IPS DF 6.9 (cell line): Measurements from ENCODE around the gene ZNF436.

Source experiments
- DNase-seq: peaks from one replicate; pipeline ENCODE4 v3.0.0-alpha.2; 2013; ENCODE audit warnings: low read depth, low spot score
- H3K27ac ChIP-seq: one replicate; pipeline ENCODE4 v1.5.1; 2013; ENCODE audit warnings: low read length, control low read depth
- H3K27me3 ChIP-seq: 2 replicates; pipeline ENCODE4 v1.6.1; 2013; ENCODE audit warnings: mild to moderate bottlenecking, low read length; ENCODE audit not compliant: control insufficient read depth, insufficient read depth
- H3K36me3 ChIP-seq: 2 replicates; pipeline ENCODE4 v1.6.1; 2013; ENCODE audit warnings: low read length; ENCODE audit not compliant: control insufficient read depth, insufficient read depth
- H3K4me1 ChIP-seq: 2 replicates; pipeline ENCODE4 v1.6.1; 2013; ENCODE audit warnings: low read length; ENCODE audit not compliant: control insufficient read depth, insufficient read depth
- H3K4me3 ChIP-seq: 2 replicates; pipeline ENCODE4 v1.5.1; 2013; ENCODE audit warnings: mild to moderate bottlenecking, low read length
- H3K9me3 ChIP-seq: 2 replicates; pipeline ENCODE4 v1.6.1; 2013; ENCODE audit warnings: low read length, inconsistent platforms; ENCODE audit not compliant: control insufficient read depth, insufficient read depth
- WGBS: extraction: QIAGEN DNeasy Blood & Tissue Kit; methylation state at CpG from one replicate; pipeline ENCODE4 v1.1.7; 2013; ENCODE audit warnings: mixed read lengths, missing lambda C conversion rate; ENCODE audit not compliant: insufficient read length, insufficient coverage; 5-methylcytosine and 5-hydroxymethylcytosine counted together

The ZNF436 gene

GRCh38 chr1:23367451-23367790 is 2.2 kb downstream of the ZNF436 start:
- no peak for DNase-seq
- Histone ChIP-seq H3K4me1 (peaks cover 7% of the 10 kb centered on the region; the same call in 1 of the 2 replicates), H3K36me3 (no peaks in the 10 kb centered on the region), H3K27me3 (peaks cover 43% of the 10 kb centered on the region), H3K27ac (no peak overlapping the region), H3K4me3 (no peak overlapping the region; the same call in 1 of the 2 replicates), H3K9me3 (peaks cover 5% of the 10 kb centered on the region)
- WGBS, result no CpG with 5 or more reads among the region's 9 CpGs

- peaks cover 36% of the 10 kb centered on the region for H3K27me3 ChIP-seq
- WGBS, result no CpG with 5 or more reads among the region's 5 CpGs
- peaks cover 12% of the 10 kb centered on the region for H3K9me3 ChIP-seq
- no peak overlapping the region for H3K27ac ChIP-seq
- 0 out of 2 replicates have a peak, but pooled peaks cover 3% of the 10 kb centered on the region for H3K4me1 ChIP-seq
- DNase-seq, result no peak
- H3K4me3 ChIP-seq, result no peak overlapping the region
- H3K36me3 ChIP-seq, result 0 out of 2 replicates have a peak, but pooled peaks cover 3% of the 10 kb centered on the region
Observed at GRCh38 chr1:23366598-23366997, 3.0 kb downstream of the ZNF436 start.

DNA sequence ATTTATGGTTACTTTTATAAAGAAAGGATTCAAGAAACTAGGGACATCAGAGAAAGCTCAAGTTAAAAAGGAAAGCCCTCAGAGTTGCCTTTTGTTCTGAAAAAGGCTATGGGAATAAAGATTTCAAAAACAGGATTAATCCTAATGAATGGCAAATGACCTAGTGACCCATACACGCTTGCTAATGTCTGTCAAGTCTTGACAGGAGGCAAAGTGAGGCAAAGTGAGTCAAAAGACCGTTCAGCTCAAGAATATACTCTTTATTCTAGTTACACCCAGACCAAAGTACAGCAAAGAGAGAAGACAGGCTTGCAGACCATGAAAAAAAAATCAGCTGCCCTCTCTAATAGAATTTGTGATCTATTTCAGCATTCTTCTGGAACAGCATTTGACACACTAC is 3.5 kb downstream of the ZNF436 start:
- no CpG with 5 or more reads among the region's 2 CpGs for WGBS
- no peak for DNase-seq

DNA sequence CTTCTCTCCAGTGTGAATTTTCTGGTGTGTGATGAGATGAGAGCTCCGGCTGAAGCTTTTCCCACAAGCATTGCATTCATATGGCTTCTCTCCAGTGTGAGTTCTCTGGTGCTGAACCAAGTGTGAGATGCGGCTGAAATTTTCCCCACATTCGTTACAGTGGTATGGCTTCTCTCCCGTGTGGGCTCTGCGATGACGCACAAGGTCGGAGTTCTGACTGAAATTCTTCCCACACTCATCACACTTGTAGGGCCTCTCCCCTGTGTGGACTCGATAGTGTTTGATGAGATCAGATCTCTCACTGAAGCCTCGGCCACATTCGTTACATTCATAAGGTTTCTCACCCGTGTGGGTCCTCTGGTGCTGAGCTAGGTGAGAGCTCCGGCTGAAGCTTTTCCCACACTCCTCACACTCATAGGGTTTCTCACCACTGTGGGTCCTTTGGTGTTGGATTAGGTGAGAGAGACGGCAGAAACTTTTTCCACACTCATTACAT is 7.4 kb downstream of the ZNF436 start:
- H3K9me3 ChIP-seq, result peaks cover 26% of the 10 kb centered on the region

More for the DNA sequence above, 3.5 kb downstream of the ZNF436 start:
- H3K9me3 ChIP-seq, result peaks cover 17% of the 10 kb centered on the region
- no peak overlapping the region for H3K4me3 ChIP-seq
- H3K36me3 ChIP-seq, result 0 out of 2 replicates have a peak, but pooled peaks cover 3% of the 10 kb centered on the region
- no peak overlapping the region for H3K27ac ChIP-seq
- peaks cover 37% of the 10 kb centered on the region for H3K27me3 ChIP-seq
- 0 out of 2 replicates have a peak, but pooled peaks cover under 1% of the 10 kb centered on the region for H3K4me1 ChIP-seq

GRCh38 chr1:23358310-23358875 is 11.2 kb downstream of the ZNF436 start:
- no peak overlapping the region for H3K4me3 ChIP-seq
- DNase-seq, result no peak
- peaks cover 66% of the 10 kb centered on the region for H3K27me3 ChIP-seq
- H3K36me3 ChIP-seq, result 0 out of 2 replicates have a peak, but pooled peaks cover 3% of the 10 kb centered on the region
- no CpG with 5 or more reads among the region's 3 CpGs for WGBS
- H3K4me1 ChIP-seq, result no peaks in the 10 kb centered on the region
- H3K9me3 ChIP-seq, result peaks cover 26% of the 10 kb centered on the region
- H3K27ac ChIP-seq, result no peak overlapping the region

More for the DNA sequence above, 7.4 kb downstream of the ZNF436 start:
- peaks cover 43% of the 10 kb centered on the region for H3K27me3 ChIP-seq
- DNase-seq, result no peak
- no CpG with 5 or more reads among the region's 13 CpGs for WGBS
- H3K36me3 ChIP-seq, result 0 out of 2 replicates have a peak, but pooled peaks cover 3% of the 10 kb centered on the region
- no peak overlapping the region for H3K27ac ChIP-seq
- no peak overlapping the region for H3K4me3 ChIP-seq
- H3K4me1 ChIP-seq, result no peaks in the 10 kb centered on the region

- no peaks in the 10 kb centered on the region for H3K4me1 ChIP-seq
- peaks cover 70% of the 10 kb centered on the region for H3K27me3 ChIP-seq
- H3K9me3 ChIP-seq, result peaks cover 20% of the 10 kb centered on the region
- WGBS, result no CpG with 5 or more reads among the region's 3 CpGs
- 0 out of 2 replicates have a peak, but pooled peaks cover 3% of the 10 kb centered on the region for H3K36me3 ChIP-seq
- peak; percentile 57 for DNase-seq
- no peak overlapping the region for H3K27ac ChIP-seq
- H3K4me3 ChIP-seq, result no peak overlapping the region
Observed at GRCh38 chr1:23357138-23357908, 12.3 kb downstream of the ZNF436 start.

GRCh38 chr1:23356471-23357137 is 13.0 kb downstream of the ZNF436 start:
- H3K4me3 ChIP-seq, result no peak overlapping the region
- no CpG with 5 or more reads among the region's 8 CpGs for WGBS
- no peak for DNase-seq
- peaks cover 76% of the 10 kb centered on the region for H3K27me3 ChIP-seq
- H3K4me1 ChIP-seq, result no peaks in the 10 kb centered on the region
- no peak overlapping the region for H3K27ac ChIP-seq
- no peaks in the 10 kb centered on the region for H3K36me3 ChIP-seq
- peaks cover 14% of the 10 kb centered on the region for H3K9me3 ChIP-seq

DNA sequence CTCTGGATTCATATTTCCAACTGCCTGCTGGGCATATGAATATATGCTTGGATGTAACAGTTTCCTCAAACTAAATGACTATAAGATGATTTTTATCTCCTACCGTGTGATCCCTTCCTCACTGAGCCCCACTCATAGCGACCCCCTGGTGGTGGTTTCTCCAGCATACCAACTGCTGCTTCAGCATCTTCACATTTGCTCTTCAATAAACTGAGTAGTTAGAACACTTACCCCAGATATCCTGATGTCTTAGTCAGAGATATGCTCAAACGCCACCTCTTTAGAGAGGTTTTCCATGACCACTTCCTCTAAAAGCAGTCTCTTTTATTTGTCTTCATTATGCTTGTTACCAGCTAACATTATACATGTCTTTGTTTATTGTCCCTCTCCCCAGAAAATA is 15.4 kb downstream of the ZNF436 start:
- no peak overlapping the region for H3K27ac ChIP-seq
- no peaks in the 10 kb centered on the region for H3K4me1 ChIP-seq
- H3K27me3 ChIP-seq, result peaks cover 72% of the 10 kb centered on the region
- H3K9me3 ChIP-seq, result no peaks in the 10 kb centered on the region
- no peaks in the 10 kb centered on the region for H3K36me3 ChIP-seq
- H3K4me3 ChIP-seq, result no peak overlapping the region
- no CpG with 5 or more reads among the region's 3 CpGs for WGBS
- DNase-seq, result no peak

GRCh38 chr1:23352096-23352695 is 17.4 kb downstream of the ZNF436 start:
- no peaks in the 10 kb centered on the region for H3K4me1 ChIP-seq
- no peaks in the 10 kb centered on the region for H3K36me3 ChIP-seq
- no peak overlapping the region for H3K4me3 ChIP-seq
- WGBS, result no CpG with 5 or more reads among the region's 1 CpG
- no peak for DNase-seq
- no peak overlapping the region for H3K27ac ChIP-seq
- H3K9me3 ChIP-seq, result no peaks in the 10 kb centered on the region
- H3K27me3 ChIP-seq, result peaks cover 62% of the 10 kb centered on the region

DNA sequence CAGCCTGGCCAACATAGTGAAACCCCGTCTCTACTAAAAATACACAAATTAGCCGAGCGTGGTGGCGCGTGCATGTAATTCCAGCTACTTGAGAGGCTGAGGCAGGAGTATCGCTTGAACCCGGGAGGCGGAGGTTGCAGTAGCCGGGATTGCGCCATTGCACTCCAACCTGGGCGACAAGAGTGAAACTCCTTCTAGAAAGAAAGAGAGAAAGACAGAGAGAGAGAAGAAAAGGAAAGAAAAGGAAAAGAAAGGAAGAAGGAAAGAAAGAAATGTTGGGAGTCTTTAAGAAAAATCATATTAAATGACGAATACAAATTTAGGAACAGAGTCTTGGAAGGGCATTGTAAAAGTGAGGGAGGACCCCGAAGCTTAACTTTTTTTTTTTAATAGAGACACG is 23.7 kb downstream of the ZNF436 start:
- H3K27ac ChIP-seq, result no peak overlapping the region
- no peaks in the 10 kb centered on the region for H3K9me3 ChIP-seq
- DNase-seq, result no peak
- no peaks in the 10 kb centered on the region for H3K36me3 ChIP-seq
- no peak overlapping the region for H3K4me3 ChIP-seq
- peaks cover 11% of the 10 kb centered on the region; the same call in 1 of the 2 replicates for H3K27me3 ChIP-seq
- H3K4me1 ChIP-seq, result no peaks in the 10 kb centered on the region
- no CpG with 5 or more reads among the region's 14 CpGs for WGBS
